Transverse colon (tissue), 4 donors: ENCODE results near the gene NUCB2. TPM values are rescaled to one million over a fixed set of nuclear protein-coding genes. Genes with fewer than 3 reads are reported as not detected.

Experiments used
- DNase-seq: peaks from one replicate; pipeline ENCODE4 v3.0.0-alpha.2; 2019
- H3K27ac ChIP-seq, 4 donors: fragments of 200-600 bp; sonication (generic); 2 replicates each; pipeline ENCODE4 v1.5.1; 2016 to 2018; ENCODE audit warnings: inconsistent platforms in 4 of 4
- H3K27me3 ChIP-seq: fragments of 200-600 bp; sonication (generic); 2 replicates; pipeline ENCODE4 v1.5.1; 2017; ENCODE audit warnings: inconsistent platforms
- H3K36me3 ChIP-seq, 4 donors: fragments of 200-600 bp; sonication (generic); 2 replicates each; pipeline ENCODE4 v1.5.1; 2017 to 2019; ENCODE audit warnings: inconsistent platforms in 4 of 4
- H3K4me1 ChIP-seq, 4 donors: fragments of 200-600 bp; sonication (generic); 2 replicates each; pipeline ENCODE4 v1.5.1; 2017 to 2020; ENCODE audit warnings: inconsistent platforms in 4 of 4
- H3K4me3 ChIP-seq, 4 donors: fragments of 200-600 bp; sonication (generic); 1 replicate in 1 of 4; 2 replicates in 3 of 4; pipeline versions ENCODE4 v1.5.1 to v1.6.1; 2017 to 2019; ENCODE audit warnings: inconsistent platforms in 4 of 4
- H3K9me3 ChIP-seq, 2 donors: fragments of 200-600 bp; sonication (generic); 2 replicates each; pipeline ENCODE4 v1.5.1; 2017 to 2019; ENCODE audit warnings: inconsistent platforms in 2 of 2
- CTCF ChIP-seq, 5 experiments: fragments of 200-600 bp in 3 of 5; fragments of 450-650 bp in 2 of 5; sonication (generic) in 3 of 5; IDR thresholded peaks; 1 replicate in 2 of 5; 2 replicates in 3 of 5; pipeline ENCODE4 v1.5.1; 2016 to 2017; ENCODE audit warnings: antibody characterized with exemption in 5 of 5, inconsistent platforms in 3 of 5, mild to moderate bottlenecking in 2 of 5, moderate library complexity in 1 of 5
- EP300 ChIP-seq: sonication (generic); formaldehyde crosslinking; IDR thresholded peaks from one replicate; pipeline ENCODE4 v1.6.1; 2017; ENCODE audit warnings: antibody characterized with exemption, low read depth
- POLR2A ChIP-seq: fragments of 450-650 bp; IDR thresholded peaks from one replicate; pipeline ENCODE4 v1.6.1; 2016; ENCODE audit warnings: antibody characterized with exemption, mild to moderate bottlenecking, moderate library complexity
- POLR2AphosphoS5 ChIP-seq, 3 donors: sonication (generic); formaldehyde crosslinking; IDR thresholded peaks; one replicate each; pipeline ENCODE4 v1.6.1; 2016; ENCODE audit warnings: antibody characterized with exemption in 3 of 3
- WGBS, 2 donors: methylation state at CpG; one replicate each; pipeline ENCODE4 v1.1.5; 2018; ENCODE audit warnings: low coverage in 1 of 2; 5-methylcytosine and 5-hydroxymethylcytosine counted together
- in situ Hi-C, 4 donors: fragments of 200-750 bp; cut with MboI; loops; one replicate each; pipeline versions ENCODE4 v1.15.0 to v1.15.1; 2017; ENCODE audit warnings: low sequenced_read_pairs in 3 of 4, low pct_ligation_motif_present in 1 of 4, low pct_unique_long_range_greater_than_20kb in 1 of 4
- intact Hi-C: fragments of 100-400 bp; cut with DNase I; formaldehyde crosslinking; loops from one replicate; pipeline ENCODE4 v1.15.1; 2023; ENCODE audit warnings: low total_unique reads
- total RNA-seq, 4 donors: library from RNA; depleted of rRNA; stranded (reverse); fragments of >200 nt; gene quantifications; one replicate each; pipeline ENCODE4 v1.1.0, GENCODE V29; 2016

NUCB2 gene
- total RNA-seq, 4 donors from 2014 or later: 5.0 to 28.9 (median 13.4) TPM

- 80 to 89% methylated on average over 4 of the region's 4 CpGs for WGBS, 2 donors
- intact Hi-C loops (no loop called here), in situ Hi-C loops (no loop called here)
- no peak overlapping the region for H3K4me3 ChIP-seq
- TF ChIP-seq POLR2AphosphoS5 (IDR thresholded peaks at IDR 0.05) (no peak), POLR2A (no peak), CTCF (IDR thresholded peaks at IDR 0.05) (no peak), EP300 (no peak)
- no peaks in the 10 kb centered on the region for H3K27me3 ChIP-seq
- H3K9me3 ChIP-seq: no peaks in the 10 kb centered on the region
- no peaks in the 10 kb centered on the region for H3K4me1 ChIP-seq
- peaks cover 0 to 18% (median 0%) of the 10 kb centered on the region in 4 donors for H3K36me3 ChIP-seq
- DNase-seq: no peak
- no peak overlapping the region for H3K27ac ChIP-seq
Observed at GRCh38 chr11:17300372-17300771, 23.8 kb downstream of the NUCB2 start.

DNA sequence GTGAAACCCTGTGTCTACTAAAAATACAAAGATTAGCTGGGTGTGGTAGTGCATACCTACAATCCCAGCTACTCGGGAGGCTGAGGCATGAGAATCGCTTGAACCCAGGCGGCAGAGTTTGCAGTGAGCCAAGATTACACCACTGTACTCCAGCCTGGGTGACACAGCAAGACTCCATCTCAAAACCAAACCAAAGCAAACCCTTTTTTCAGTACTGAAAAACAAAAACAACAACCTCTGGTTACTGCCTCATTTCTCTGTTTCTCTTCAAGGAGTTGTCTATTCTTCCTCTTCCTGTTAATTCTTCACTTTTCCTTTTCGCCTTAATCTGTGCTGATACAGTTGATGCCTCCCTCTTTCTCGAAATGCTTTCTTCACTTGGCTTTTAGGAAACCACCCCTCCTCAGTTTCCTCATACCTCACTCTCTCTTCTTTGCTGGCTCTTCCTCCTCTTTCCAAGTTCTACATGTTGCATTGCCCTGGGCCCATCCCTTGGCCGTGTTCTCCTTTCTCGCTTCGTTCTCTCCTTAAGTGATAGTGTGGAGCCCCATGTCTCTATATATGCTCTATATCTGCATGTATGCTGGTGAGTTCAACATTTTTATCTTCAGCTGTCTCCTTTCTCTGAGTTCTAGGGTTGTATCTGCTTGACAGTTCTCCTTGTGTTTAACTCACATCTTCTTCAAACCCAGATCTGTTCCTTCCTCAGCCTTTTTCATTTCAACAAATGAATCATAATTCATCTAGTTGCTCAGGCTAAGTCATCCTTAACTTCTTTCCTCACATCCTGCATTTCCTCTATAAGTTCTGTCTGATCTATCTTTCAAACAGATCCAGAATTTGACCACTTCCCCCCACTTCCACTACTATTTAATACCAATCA lies 37.1 kb downstream of the NUCB2 start:
- intact Hi-C loops: no loop called here
- Histone ChIP-seq H3K27ac (no peak overlapping the region), H3K36me3 (peaks cover 0 to 26% (median 5%) of the 10 kb centered on the region in 4 donors), H3K4me3 (no peak overlapping the region), H3K9me3 (no peaks in the 10 kb centered on the region), H3K27me3 (no peaks in the 10 kb centered on the region), H3K4me1 (no peaks in the 10 kb centered on the region)
- WGBS, 2 donors: 92 to 100% methylated on average over 3 to 8 of the region's 8 CpGs
- TF ChIP-seq POLR2AphosphoS5 (IDR thresholded peaks at IDR 0.05) (no peak), EP300 (no peak), CTCF (IDR thresholded peaks at IDR 0.05) (no peak), POLR2A (no peak)
- in situ Hi-C loops: no loop called here
- no peak for DNase-seq

DNA sequence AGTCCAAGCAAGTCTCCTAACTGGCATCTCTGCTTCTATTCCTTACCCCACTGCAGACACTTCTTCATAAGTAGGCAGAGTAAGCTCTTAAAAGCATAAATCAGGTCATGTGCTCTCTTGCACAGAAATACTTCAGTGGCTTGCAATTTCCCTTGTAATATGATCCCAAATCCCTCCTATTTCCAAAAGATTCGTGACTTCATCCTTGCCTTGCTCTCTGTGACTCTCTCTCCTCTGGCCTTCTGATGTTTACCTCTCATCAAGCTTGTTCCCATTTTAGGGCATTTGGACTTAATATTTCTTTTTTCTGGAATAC lies 37.7 kb downstream of the NUCB2 start:
- no peak for TF ChIP-seq POLR2AphosphoS5 (IDR thresholded peaks at IDR 0.05)
- no peak for TF ChIP-seq CTCF (IDR thresholded peaks at IDR 0.05)
- DNase-seq: no peak
- H3K9me3 ChIP-seq: no peaks in the 10 kb centered on the region
- WGBS, 2 donors: 57 to 58% methylated on average over 1 of the region's 1 CpG
- in situ Hi-C loops (no loop called here), intact Hi-C loops (no loop called here)
- H3K27me3 ChIP-seq: no peaks in the 10 kb centered on the region
- H3K36me3 ChIP-seq: peaks cover 0 to 26% (median 5%) of the 10 kb centered on the region in 4 donors
- no peaks in the 10 kb centered on the region for H3K4me1 ChIP-seq
- no peak overlapping the region for H3K4me3 ChIP-seq
- no peak overlapping the region for H3K27ac ChIP-seq

- TF ChIP-seq EP300 (no peak), CTCF (IDR thresholded peaks at IDR 0.05) (no peak), POLR2AphosphoS5 (IDR thresholded peaks at IDR 0.05) (no peak), POLR2A (no peak)
- in situ Hi-C loops: no loop called here
- peaks cover 0 to 21% (median 5%) of the 10 kb centered on the region in 4 donors for H3K36me3 ChIP-seq
- H3K4me3 ChIP-seq: no peak overlapping the region
- intact Hi-C loops: no loop called here
- DNase-seq: no peak
- H3K9me3 ChIP-seq: no peaks in the 10 kb centered on the region
- 80 to 88% methylated on average over 1 of the region's 1 CpG for WGBS, 2 donors
- H3K4me1 ChIP-seq: no peaks in the 10 kb centered on the region
- H3K27me3 ChIP-seq: no peaks in the 10 kb centered on the region
- no peak overlapping the region for H3K27ac ChIP-seq
Observed at GRCh38 chr11:17314904-17315426, 38.4 kb downstream of the NUCB2 start.
